ENCODE measurements around the gene CDC25C.

The CDC25C gene

GRCh38 chr5:138331449-138332368, at the start of gene CDC25C:
CDC25C (minus strand) TSS chr5:138331804; CDS start chr5:138331180, 624 bp downstream.
- peak; percentile 78 for FAIRE-seq

GRCh38 chr5:138372653-138373052, 41.0 kb upstream of the CDC25C start:
- FAIRE-seq = no peak

- no peak for FAIRE-seq
These were observed 40.6 kb upstream of the CDC25C start for GRCh38 chr5:138372225-138372624.

- no peak for FAIRE-seq
These were observed 39.9 kb upstream of the CDC25C start for GRCh38 chr5:138371454-138371853.

GRCh38 chr5:138370537-138370936, 38.9 kb upstream of the CDC25C start:
- FAIRE-seq = no peak

- FAIRE-seq = no peak
These were observed 38.1 kb upstream of the CDC25C start for GRCh38 chr5:138369706-138370105.

- FAIRE-seq = no peak
These were observed 37.7 kb upstream of the CDC25C start for GRCh38 chr5:138369261-138369660.

GRCh38 chr5:138366632-138367382, 35.2 kb upstream of the CDC25C start:
- no peak for FAIRE-seq

GRCh38 chr5:138364576-138364975, 33.0 kb upstream of the CDC25C start:
- no peak for FAIRE-seq

GRCh38 chr5:138360941-138361452, 29.4 kb upstream of the CDC25C start:
- FAIRE-seq = no peak

- FAIRE-seq = no peak
These were observed 28.0 kb upstream of the CDC25C start for GRCh38 chr5:138359621-138360020.

- no peak for FAIRE-seq
These were observed 23.3 kb upstream of the CDC25C start for GRCh38 chr5:138354926-138355378.

- FAIRE-seq = no peak
These were observed 22.8 kb upstream of the CDC25C start for GRCh38 chr5:138354387-138354786.

- no peak for FAIRE-seq
These were observed 22.0 kb upstream of the CDC25C start for GRCh38 chr5:138353560-138354080.

- no peak for FAIRE-seq
These were observed 21.3 kb upstream of the CDC25C start for GRCh38 chr5:138352722-138353559.

GRCh38 chr5:138352071-138352721, 20.6 kb upstream of the CDC25C start, which contains the start of gene KDM3B:
KDM3B (plus strand) TSS chr5:138352685; CDS start chr5:138352796, 111 bp downstream.
- no peak for FAIRE-seq

- no peak for FAIRE-seq
These were observed 19.9 kb upstream of the CDC25C start for GRCh38 chr5:138351517-138351916.

GRCh38 chr5:138351056-138351455, 19.5 kb upstream of the CDC25C start:
- FAIRE-seq = no peak

GRCh38 chr5:138350563-138350890, 18.9 kb upstream of the CDC25C start:
- FAIRE-seq = no peak

GRCh38 chr5:138349852-138350562, 18.4 kb upstream of the CDC25C start:
- FAIRE-seq = no peak

GRCh38 chr5:138346889-138347288, 15.3 kb upstream of the CDC25C start:
- FAIRE-seq = no peak

All from colon (tissue), 2 donors.